A673 (cell line): ENCODE results near the gene CIDEC.

ENCODE experiments used
- EZH2 ChIP-seq: fragments of 200-600 bp; sonication (generic); IDR thresholded peaks from 2 replicates; pipeline ENCODE4 v1.6.1; 2017; ENCODE audit warnings: borderline replicate concordance, low read depth, mild to moderate bottlenecking, mixed read lengths, antibody characterized with exemption, low read length; ENCODE audit not compliant: poor library complexity, severe bottlenecking
- TF ChIP-seq, protein P1 (sequence below): fragments of 300-800, 200-600 bp; sonication (generic); conservative IDR thresholded peaks from 2 replicates; pipeline ENCODE4 v1.5.1; 2017; ENCODE audit warnings: low read depth, mild to moderate bottlenecking, antibody characterized with exemption, low read length, moderate library complexity, mixed read lengths

DNA sequence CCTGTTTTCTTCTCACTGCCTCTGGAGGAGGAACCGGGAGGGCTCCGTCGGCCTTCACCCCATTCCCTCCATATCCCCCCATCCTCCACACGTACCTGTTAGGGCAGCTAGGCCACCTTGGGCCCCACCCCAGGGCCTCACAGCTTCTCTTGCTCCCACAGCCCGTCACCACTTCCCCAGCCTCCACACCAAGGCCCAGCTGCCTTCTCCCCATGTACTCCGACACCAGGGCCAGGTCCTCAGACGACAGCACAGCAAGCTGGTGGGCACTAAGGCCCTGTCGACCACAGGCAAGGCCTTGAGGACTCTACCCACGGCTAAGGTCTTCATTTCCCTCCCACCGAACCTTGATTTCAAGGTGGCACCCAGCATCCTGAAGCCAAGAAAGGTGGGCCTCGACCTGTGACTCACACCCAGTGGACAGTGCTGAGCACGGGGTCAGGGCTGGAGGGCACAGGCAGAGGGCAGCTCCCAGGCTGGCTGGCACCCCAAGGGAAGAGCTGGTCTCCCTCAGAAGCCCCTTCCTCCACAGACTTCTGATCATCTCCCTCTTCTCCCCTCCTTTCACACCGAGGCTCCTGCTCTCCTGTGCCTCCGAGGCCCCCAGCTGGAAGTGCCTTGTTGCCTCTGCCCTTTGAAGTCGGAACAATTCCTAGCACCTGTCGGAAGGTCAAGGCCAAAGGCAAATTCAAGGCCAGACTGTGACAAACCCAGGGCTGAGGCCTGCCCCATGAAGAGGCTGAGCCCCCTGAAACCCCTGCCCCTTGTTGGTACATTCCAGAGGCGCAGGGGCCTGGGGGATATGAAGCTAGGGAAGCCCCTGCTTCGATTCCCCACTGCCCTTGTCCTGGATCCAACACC is 45.3 kb downstream of the CIDEC start:
- TF ChIP-seq, protein P1, sequence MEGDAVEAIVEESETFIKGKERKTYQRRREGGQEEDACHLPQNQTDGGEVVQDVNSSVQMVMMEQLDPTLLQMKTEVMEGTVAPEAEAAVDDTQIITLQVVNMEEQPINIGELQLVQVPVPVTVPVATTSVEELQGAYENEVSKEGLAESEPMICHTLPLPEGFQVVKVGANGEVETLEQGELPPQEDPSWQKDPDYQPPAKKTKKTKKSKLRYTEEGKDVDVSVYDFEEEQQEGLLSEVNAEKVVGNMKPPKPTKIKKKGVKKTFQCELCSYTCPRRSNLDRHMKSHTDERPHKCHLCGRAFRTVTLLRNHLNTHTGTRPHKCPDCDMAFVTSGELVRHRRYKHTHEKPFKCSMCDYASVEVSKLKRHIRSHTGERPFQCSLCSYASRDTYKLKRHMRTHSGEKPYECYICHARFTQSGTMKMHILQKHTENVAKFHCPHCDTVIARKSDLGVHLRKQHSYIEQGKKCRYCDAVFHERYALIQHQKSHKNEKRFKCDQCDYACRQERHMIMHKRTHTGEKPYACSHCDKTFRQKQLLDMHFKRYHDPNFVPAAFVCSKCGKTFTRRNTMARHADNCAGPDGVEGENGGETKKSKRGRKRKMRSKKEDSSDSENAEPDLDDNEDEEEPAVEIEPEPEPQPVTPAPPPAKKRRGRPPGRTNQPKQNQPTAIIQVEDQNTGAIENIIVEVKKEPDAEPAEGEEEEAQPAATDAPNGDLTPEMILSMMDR: no peak
- TF ChIP-seq EZH2: no peak
